SU-DHL-6 (cell line): ENCODE data around the gene SIGLEC8.

Experiments
- H2AFZ ChIP-seq: fragments of 200-600 bp; sonication (generic); 2 replicates; pipeline ENCODE4 v1.6.1; 2014; ENCODE audit warnings: low read depth, mild to moderate bottlenecking, moderate library complexity, mixed read lengths, antibody characterized with exemption, low read length; ENCODE audit not compliant: severe bottlenecking
- H3F3A ChIP-seq: fragments of 200-600 bp; shearing (Covaris generic); 2 replicates; pipeline ENCODE4 v1.6.0; 2016; ENCODE audit warnings: antibody characterized with exemption, mild to moderate bottlenecking; ENCODE audit not compliant: insufficient read depth
- H3K27ac ChIP-seq: fragments of 200-600 bp; sonication (generic); 2 replicates; pipeline ENCODE4 v1.5.1; 2016; ENCODE audit warnings: low read depth, mild to moderate bottlenecking, low read length, moderate library complexity, mixed read lengths
- H3K27me3 ChIP-seq: fragments of 200-600 bp; sonication (generic), shearing (Covaris generic); 2 replicates; pipeline ENCODE4 v1.6.0; 2014; ENCODE audit warnings: mild to moderate bottlenecking, low read length
- H3K36me3 ChIP-seq: fragments of 200-600 bp; sonication (generic); 2 replicates; pipeline ENCODE4 v1.6.1; 2014; ENCODE audit warnings: mild to moderate bottlenecking, low read length, mixed read lengths
- H3K4me2 ChIP-seq: fragments of 300-600, 200-600 bp; shearing (Covaris generic), sonication (generic); 2 replicates; pipeline ENCODE4 v1.6.0; 2014; ENCODE audit warnings: low read length, low read depth, mild to moderate bottlenecking; ENCODE audit not compliant: poor library complexity, severe bottlenecking
- H3K4me3 ChIP-seq: fragments of 200-600 bp; sonication (generic); 2 replicates; pipeline ENCODE4 v1.5.1; 2014; ENCODE audit warnings: antibody characterized with exemption, low read length, mild to moderate bottlenecking, mixed read lengths; ENCODE audit not compliant: insufficient read depth, poor library complexity, severe bottlenecking
- H3K79me2 ChIP-seq: fragments of 200-600 bp; sonication (generic); 2 replicates; pipeline ENCODE4 v1.6.1; 2014; ENCODE audit warnings: mild to moderate bottlenecking, low read length, moderate library complexity; ENCODE audit not compliant: insufficient read depth
- H3K9ac ChIP-seq: fragments of 200-600 bp; sonication (generic); 2 replicates; pipeline ENCODE4 v1.7.0; 2014; ENCODE audit warnings: mild to moderate bottlenecking, low read length
- H3K9me2 ChIP-seq: fragments of 200-600 bp; sonication (generic); replicated peaks from 2 replicates; pipeline ENCODE4 v1.6.1; 2014; ENCODE audit warnings: low read length; ENCODE audit not compliant: insufficient read depth
- H3K9me3 ChIP-seq: fragments of 200-600 bp; sonication (generic); 2 replicates; pipeline ENCODE4 v1.6.1; 2014; ENCODE audit warnings: low read length, mixed read lengths; ENCODE audit not compliant: insufficient read depth
- H4K20me1 ChIP-seq: fragments of 200-600 bp; sonication (generic); 2 replicates; pipeline ENCODE4 v1.6.1; 2014; ENCODE audit warnings: low read depth, mild to moderate bottlenecking, antibody characterized with exemption, low read length, moderate library complexity, mixed read lengths
- CTCF ChIP-seq: fragments of 200-600 bp; sonication (generic); IDR thresholded peaks from one replicate; pipeline ENCODE4 v1.5.1; 2017; ENCODE audit warnings: antibody characterized with exemption, mild to moderate bottlenecking, low read length, moderate library complexity; ENCODE audit not compliant: insufficient read depth, poor library complexity, severe bottlenecking
- EZH2phosphoT487 ChIP-seq: fragments of 200-600 bp; sonication (generic), shearing (Covaris generic); conservative IDR thresholded peaks from 2 replicates; pipeline ENCODE4 v1.6.1; 2018; ENCODE audit warnings: mild to moderate bottlenecking, antibody characterized with exemption, low read length, moderate library complexity, mixed read lengths

The SIGLEC8 gene

GRCh38 chr19:51456541-51457290 lies 1.5 kb downstream of the SIGLEC8 start:
- Histone ChIP-seq H3K4me3 (no peak overlapping the region), H3K27me3 (no peaks in the 10 kb centered on the region), H3K9me3 (no peaks in the 10 kb centered on the region), H4K20me1 (no peaks in the 10 kb centered on the region), H3K27ac (no peak overlapping the region), H3K4me2 (no peak overlapping the region), H3K9me2 (no peaks in the 10 kb centered on the region), H3K79me2 (no peaks in the 10 kb centered on the region), H2AFZ (no peak overlapping the region), H3K36me3 (no peaks in the 10 kb centered on the region), H3F3A (no peaks in the 10 kb centered on the region), H3K9ac (no peak overlapping the region)
- TF ChIP-seq EZH2phosphoT487 = no peak
- TF ChIP-seq CTCF = no peak

- Histone ChIP-seq H3K27ac (no peak overlapping the region), H3K9me2 (no peaks in the 10 kb centered on the region), H3K36me3 (no peaks in the 10 kb centered on the region), H3K79me2 (no peaks in the 10 kb centered on the region), H2AFZ (no peak overlapping the region), H3K9ac (no peak overlapping the region), H3K4me2 (no peak overlapping the region), H4K20me1 (no peaks in the 10 kb centered on the region), H3K9me3 (no peaks in the 10 kb centered on the region), H3F3A (no peaks in the 10 kb centered on the region), H3K4me3 (no peak overlapping the region), H3K27me3 (no peaks in the 10 kb centered on the region)
- no peak for TF ChIP-seq EZH2phosphoT487
- no peak for TF ChIP-seq CTCF
These were observed 7.4 kb downstream of the SIGLEC8 start for GRCh38 chr19:51450730-51451307.

GRCh38 chr19:51448411-51449016 lies 9.7 kb downstream of the SIGLEC8 start:
- H3K27me3 ChIP-seq = no peaks in the 10 kb centered on the region
- no peak for TF ChIP-seq EZH2phosphoT487
- no peak for TF ChIP-seq CTCF

More at GRCh38 chr19:51448411-51449016, 9.7 kb downstream of the SIGLEC8 start:
- H3K9me2 ChIP-seq = no peaks in the 10 kb centered on the region
- no peak overlapping the region for H3K4me2 ChIP-seq
- H3K9ac ChIP-seq = no peak overlapping the region
- H3K36me3 ChIP-seq = no peaks in the 10 kb centered on the region
- H3K79me2 ChIP-seq = no peaks in the 10 kb centered on the region
- H3K27ac ChIP-seq = no peak overlapping the region
- H3F3A ChIP-seq = no peaks in the 10 kb centered on the region
- no peak overlapping the region for H3K4me3 ChIP-seq
- H2AFZ ChIP-seq = no peak overlapping the region
- H4K20me1 ChIP-seq = no peaks in the 10 kb centered on the region
- no peaks in the 10 kb centered on the region for H3K9me3 ChIP-seq
